BE2C (cell line): ENCODE results near the gene TRAF4.

Experiments used
- DNase-seq: peaks from one replicate; pipeline ENCODE4 v3.0.0-alpha.2; 2020
- H3K27me3 ChIP-seq: fragments of 250-450 bp; sonication (Bioruptor Pico); 2 replicates; pipeline ENCODE4 v1.5.1; 2020; ENCODE audit warnings: mild to moderate bottlenecking
- H3K36me3 ChIP-seq: fragments of 250-450 bp; sonication (Bioruptor Pico); 2 replicates; pipeline ENCODE4 v1.5.1; 2020; ENCODE audit warnings: mild to moderate bottlenecking
- H3K4me1 ChIP-seq: fragments of 250-450 bp; sonication (Bioruptor Pico); 2 replicates; pipeline ENCODE4 v1.5.1; 2020
- H3K4me3 ChIP-seq: 2 replicates; pipeline ENCODE4 v1.5.1; 2011; ENCODE audit warnings: low read depth, low read length
- H3K9me3 ChIP-seq: fragments of 250-450 bp; sonication (Bioruptor Pico); 2 replicates; pipeline ENCODE4 v1.5.1; 2020
- CTCF ChIP-seq: IDR thresholded peaks from 2 replicates; pipeline ENCODE4 v1.5.1; 2012; ENCODE audit warnings: mild to moderate bottlenecking, low read depth, low read length

The TRAF4 gene

GRCh38 chr17:28702752-28703150 lies 41.1 kb upstream of the TRAF4 start:
- Histone ChIP-seq H3K36me3 (peaks cover 27% of the 10 kb centered on the region), H3K4me3 (no peak overlapping the region), H3K4me1 (no peaks in the 10 kb centered on the region), H3K9me3 (no peaks in the 10 kb centered on the region), H3K27me3 (no peaks in the 10 kb centered on the region)
- no peak for TF ChIP-seq CTCF
- DNase-seq = no peak

GRCh38 chr17:28703552-28704218 lies 40.1 kb upstream of the TRAF4 start:
- H3K4me1 ChIP-seq = no peaks in the 10 kb centered on the region
- H3K27me3 ChIP-seq = no peaks in the 10 kb centered on the region
- H3K36me3 ChIP-seq = peaks cover 20% of the 10 kb centered on the region
- TF ChIP-seq CTCF = no peak
- DNase-seq = no peak
- no peak overlapping the region for H3K4me3 ChIP-seq
- no peaks in the 10 kb centered on the region for H3K9me3 ChIP-seq

GRCh38 chr17:28704219-28704858 lies 39.5 kb upstream of the TRAF4 start:
- DNase-seq = no peak
- Histone ChIP-seq H3K27me3 (no peaks in the 10 kb centered on the region), H3K4me1 (no peaks in the 10 kb centered on the region), H3K9me3 (no peaks in the 10 kb centered on the region), H3K4me3 (no peak overlapping the region), H3K36me3 (peaks cover 17% of the 10 kb centered on the region)
- no peak for TF ChIP-seq CTCF

DNA sequence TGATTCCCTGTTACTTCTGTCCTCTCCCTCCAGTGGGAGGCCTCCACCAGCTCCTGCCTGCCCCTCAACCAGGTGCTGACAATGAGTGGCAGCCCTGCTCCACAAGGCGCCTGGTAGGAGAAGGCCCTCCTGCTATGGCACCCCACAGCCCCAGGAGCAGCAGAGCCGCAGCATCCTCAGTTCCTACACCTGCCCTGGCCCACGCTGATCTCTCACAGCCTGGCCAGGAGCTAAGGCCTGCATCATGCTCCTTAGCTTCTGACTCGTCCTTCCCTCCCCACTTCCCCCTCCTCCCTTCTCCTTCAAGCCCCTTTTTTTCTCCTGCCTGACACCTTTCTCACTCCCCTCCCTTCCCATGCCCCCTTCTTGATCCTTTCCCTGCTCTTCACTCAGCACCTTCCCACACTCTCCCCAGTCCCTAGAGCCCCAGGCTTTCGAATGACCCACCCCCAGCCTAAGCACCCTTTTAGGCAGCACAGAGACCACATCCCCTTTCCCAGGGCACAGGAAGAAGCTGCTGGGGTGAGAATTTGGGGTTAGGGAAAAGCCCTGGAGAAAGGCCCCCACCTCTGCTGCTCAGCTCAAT lies 38.6 kb upstream of the TRAF4 start:
- Histone ChIP-seq H3K27me3 (no peaks in the 10 kb centered on the region), H3K4me3 (no peak overlapping the region), H3K36me3 (peaks cover 10% of the 10 kb centered on the region), H3K9me3 (no peaks in the 10 kb centered on the region), H3K4me1 (no peaks in the 10 kb centered on the region)
- DNase-seq = no peak
- TF ChIP-seq CTCF = no peak

DNA sequence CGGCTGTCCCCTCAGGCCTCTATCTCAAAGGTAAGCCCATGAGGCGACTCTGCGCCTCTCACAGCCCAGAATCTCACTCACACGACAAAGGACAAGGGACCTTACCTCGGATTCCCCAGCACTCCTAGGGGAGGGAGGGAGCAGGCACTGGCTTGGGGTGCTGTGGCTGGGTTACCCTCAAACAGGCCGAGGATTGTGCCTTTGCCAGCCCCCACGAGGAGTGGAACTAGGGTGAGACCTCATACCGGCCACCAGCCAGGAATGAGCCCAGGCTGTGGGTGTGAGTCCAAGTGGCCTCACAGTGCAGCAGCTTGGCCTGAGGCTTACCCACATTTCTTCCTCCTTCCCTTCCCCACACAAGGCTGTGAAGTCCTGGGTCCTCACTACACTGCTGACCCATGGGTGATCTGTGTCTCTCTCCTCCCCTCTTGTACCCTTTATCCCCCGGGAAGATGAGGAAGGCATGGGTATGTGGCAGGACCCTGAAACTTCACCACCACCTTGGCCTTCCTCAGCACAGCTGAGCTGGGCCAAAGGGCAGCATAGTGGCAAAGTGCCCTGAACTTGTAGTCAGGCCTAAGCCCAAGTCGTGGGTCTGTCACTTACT lies 38.0 kb upstream of the TRAF4 start:
- no peak for TF ChIP-seq CTCF
- no peak for DNase-seq
- Histone ChIP-seq H3K36me3 (peaks cover 6% of the 10 kb centered on the region; the same call in 1 of the 2 replicates), H3K9me3 (no peaks in the 10 kb centered on the region), H3K27me3 (no peaks in the 10 kb centered on the region), H3K4me3 (no peak overlapping the region), H3K4me1 (no peaks in the 10 kb centered on the region)
